Measurements from ENCODE around the gene TBC1D2B. TPM values are rescaled to one million over a fixed set of nuclear protein-coding genes. Genes with fewer than 3 reads are reported as not detected.
A peak's percentile ranks its signal among the peaks of the same experiment; 100 is the strongest.

Gene TBC1D2B
- polyA plus RNA-seq, 3 donors: 5.9 to 53.3 (median 6.2) TPM

DNA sequence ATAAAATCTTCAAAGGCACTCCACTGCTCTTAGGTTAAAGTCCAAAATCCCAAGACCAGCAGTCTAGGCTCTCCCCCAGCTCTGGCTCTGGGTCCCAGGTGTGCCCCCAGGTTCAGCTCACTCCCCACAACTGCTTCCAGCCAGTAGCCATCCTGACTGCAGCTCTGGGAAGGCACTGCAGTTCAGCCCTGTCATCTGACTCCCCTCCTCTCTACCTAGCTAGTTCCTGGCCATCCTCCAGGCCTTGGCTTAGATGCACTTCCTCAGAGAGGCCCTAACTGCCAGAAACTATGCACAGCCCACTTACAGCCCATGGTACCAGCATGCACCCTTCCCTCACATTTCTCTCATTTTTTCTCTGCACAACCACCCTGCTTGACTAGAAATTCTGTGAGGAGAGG is 25.5 kb downstream of the TBC1D2B start:
- Histone ChIP-seq H3K27ac (ENCODE audit: low read depth in 1 of 2, low read length in 2 of 2) (peak overlapping the region; percentile 11 to 59), H3K4me3 (replicated peaks in 1 of 3; ENCODE audit: low read depth in 2 of 3, low read length in 3 of 3) (no peak overlapping the region), H3K4me2 (replicated peaks; ENCODE audit: extremely low read depth, low read length, poor library complexity, severe bottlenecking) (no peak overlapping the region), H2AFZ (ENCODE audit: insufficient read depth, low read depth, low read length, poor library complexity, severe bottlenecking) (no peak overlapping the region), H3K27me3 (ENCODE audit: control insufficient read depth in 2 of 2, insufficient read depth in 2 of 2, low read length in 2 of 2) (no peaks in the 10 kb centered on the region), H3K79me2 (ENCODE audit: insufficient read depth, low read length) (peaks cover 93% of the 10 kb centered on the region), H3K9me3 (replicated peaks in 1 of 2; ENCODE audit: control insufficient read depth in 1 of 2, insufficient read depth in 1 of 2, low read length in 2 of 2) (no peaks in the 10 kb centered on the region), H3K9ac (ENCODE audit: insufficient read depth, low read length, poor library complexity, severe bottlenecking) (no peak overlapping the region), H4K20me1 (ENCODE audit: insufficient read depth, low read length) (peaks cover 90% of the 10 kb centered on the region), H3K36me3 (replicated peaks in 1 of 2; ENCODE audit: control insufficient read depth in 1 of 2, insufficient read depth in 2 of 2, low read length in 2 of 2) (peaks cover 7 to 25% of the 10 kb centered on the region in 2 donors), H3K4me1 (ENCODE audit: control insufficient read depth in 1 of 2, insufficient read depth in 2 of 2, low read length in 2 of 2) (peaks cover 66 to 72% of the 10 kb centered on the region in 2 donors)
- no peak for DNase-seq
- peak overlapping the region in 5 of 7 donors; percentile 1 to 78 (median 29) for H3K27ac Mint-ChIP-seq
- peaks cover 87% of the 10 kb centered on the region for H3K4me1 Mint-ChIP-seq
- no peak overlapping the region for H3K4me3 Mint-ChIP-seq
- intact Hi-C loops (cut with micrococcal nuclease): no loop called here
- no peaks in the 10 kb centered on the region for H3K9me3 Mint-ChIP-seq
- peaks cover 25 to 43% of the 10 kb centered on the region in 2 donors for H3K36me3 Mint-ChIP-seq
- no peaks in the 10 kb centered on the region for H3K27me3 Mint-ChIP-seq (ENCODE audit: low read depth in 3 of 3)
- TF ChIP-seq, protein P1, sequence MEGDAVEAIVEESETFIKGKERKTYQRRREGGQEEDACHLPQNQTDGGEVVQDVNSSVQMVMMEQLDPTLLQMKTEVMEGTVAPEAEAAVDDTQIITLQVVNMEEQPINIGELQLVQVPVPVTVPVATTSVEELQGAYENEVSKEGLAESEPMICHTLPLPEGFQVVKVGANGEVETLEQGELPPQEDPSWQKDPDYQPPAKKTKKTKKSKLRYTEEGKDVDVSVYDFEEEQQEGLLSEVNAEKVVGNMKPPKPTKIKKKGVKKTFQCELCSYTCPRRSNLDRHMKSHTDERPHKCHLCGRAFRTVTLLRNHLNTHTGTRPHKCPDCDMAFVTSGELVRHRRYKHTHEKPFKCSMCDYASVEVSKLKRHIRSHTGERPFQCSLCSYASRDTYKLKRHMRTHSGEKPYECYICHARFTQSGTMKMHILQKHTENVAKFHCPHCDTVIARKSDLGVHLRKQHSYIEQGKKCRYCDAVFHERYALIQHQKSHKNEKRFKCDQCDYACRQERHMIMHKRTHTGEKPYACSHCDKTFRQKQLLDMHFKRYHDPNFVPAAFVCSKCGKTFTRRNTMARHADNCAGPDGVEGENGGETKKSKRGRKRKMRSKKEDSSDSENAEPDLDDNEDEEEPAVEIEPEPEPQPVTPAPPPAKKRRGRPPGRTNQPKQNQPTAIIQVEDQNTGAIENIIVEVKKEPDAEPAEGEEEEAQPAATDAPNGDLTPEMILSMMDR (IDR thresholded peaks at IDR 0.05): no peak

DNA sequence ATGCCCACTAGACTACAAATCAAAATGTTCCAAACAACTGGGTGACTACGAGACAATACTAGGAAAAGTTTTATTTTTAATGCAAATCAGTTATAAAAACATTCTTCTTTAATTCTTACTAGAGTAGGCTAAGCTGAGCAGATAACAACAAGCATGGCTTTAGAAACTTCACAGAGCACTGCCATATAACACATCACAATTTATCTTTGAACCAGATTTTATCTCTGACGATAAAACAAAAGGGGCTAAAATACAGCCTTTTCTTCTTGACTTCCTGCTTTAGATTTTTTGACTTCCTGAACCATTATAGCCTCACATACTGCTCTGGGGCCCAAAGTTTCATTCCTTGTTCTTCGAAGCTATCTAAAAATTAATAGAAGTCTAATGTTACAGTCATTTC is 25.9 kb downstream of the TBC1D2B start:
- WGBS (ENCODE audit: insufficient coverage): 0% methylated on average over 1 of the region's 3 CpGs

More for the DNA sequence above, 25.9 kb downstream of the TBC1D2B start:
- H3K9me3 ChIP-seq (replicated peaks in 1 of 2; ENCODE audit: control insufficient read depth in 1 of 2, insufficient read depth in 1 of 2, low read length in 2 of 2): no peaks in the 10 kb centered on the region
- H3K4me2 ChIP-seq (replicated peaks; ENCODE audit: extremely low read depth, low read length, poor library complexity, severe bottlenecking): no peak overlapping the region
- H4K20me1 ChIP-seq (ENCODE audit: insufficient read depth, low read length): peaks cover 90% of the 10 kb centered on the region
- H2AFZ ChIP-seq (ENCODE audit: insufficient read depth, low read depth, low read length, poor library complexity, severe bottlenecking): no peak overlapping the region
- H3K4me3 ChIP-seq (replicated peaks in 1 of 3; ENCODE audit: low read depth in 2 of 3, low read length in 3 of 3): no peak overlapping the region
- no peak overlapping the region for H3K9ac ChIP-seq (ENCODE audit: insufficient read depth, low read length, poor library complexity, severe bottlenecking)
- peaks cover 29 to 43% of the 10 kb centered on the region in 2 donors for H3K36me3 Mint-ChIP-seq
- H3K9me3 Mint-ChIP-seq: no peaks in the 10 kb centered on the region
- H3K27ac Mint-ChIP-seq: peak overlapping the region in 2 of 7 donors; percentile 28 to 51
- no peak overlapping the region for H3K4me3 Mint-ChIP-seq
- H3K36me3 ChIP-seq (replicated peaks in 1 of 2; ENCODE audit: control insufficient read depth in 1 of 2, insufficient read depth in 2 of 2, low read length in 2 of 2): peaks cover 7 to 25% of the 10 kb centered on the region in 2 donors
- no peak for DNase-seq
- H3K27ac ChIP-seq (ENCODE audit: low read depth in 1 of 2, low read length in 2 of 2): peak overlapping the region in 1 of 2 donors; percentile 59
- peaks cover 87% of the 10 kb centered on the region for H3K4me1 Mint-ChIP-seq
- H3K4me1 ChIP-seq (ENCODE audit: control insufficient read depth in 1 of 2, insufficient read depth in 2 of 2, low read length in 2 of 2): peaks cover 66 to 72% of the 10 kb centered on the region in 2 donors
- TF ChIP-seq, protein P1 (IDR thresholded peaks at IDR 0.05): no peak
- peaks cover 93% of the 10 kb centered on the region for H3K79me2 ChIP-seq (ENCODE audit: insufficient read depth, low read length)
- H3K27me3 ChIP-seq (ENCODE audit: control insufficient read depth in 2 of 2, insufficient read depth in 2 of 2, low read length in 2 of 2): no peaks in the 10 kb centered on the region
- intact Hi-C loops (cut with micrococcal nuclease): no loop called here
- no peaks in the 10 kb centered on the region for H3K27me3 Mint-ChIP-seq (ENCODE audit: low read depth in 3 of 3)

All from CD14-positive monocyte (primary cell).